Transverse colon (tissue), 4 donors: ENCODE data around the gene PITRM1. TPM values are rescaled to one million over a fixed set of nuclear protein-coding genes. Genes with fewer than 3 reads are reported as not detected.
A peak's percentile ranks its signal among the peaks of the same experiment; 100 is the strongest.

Experiments used
- DNase-seq: peaks from one replicate; pipeline ENCODE4 v3.0.0-alpha.2; 2019
- H3K27ac ChIP-seq, 4 donors: fragments of 200-600 bp; sonication (generic); 2 replicates each; pipeline ENCODE4 v1.5.1; 2016 to 2018; ENCODE audit warnings: inconsistent platforms in 4 of 4
- H3K27me3 ChIP-seq: fragments of 200-600 bp; sonication (generic); 2 replicates; pipeline ENCODE4 v1.5.1; 2017; ENCODE audit warnings: inconsistent platforms
- H3K36me3 ChIP-seq, 4 donors: fragments of 200-600 bp; sonication (generic); 2 replicates each; pipeline ENCODE4 v1.5.1; 2017 to 2019; ENCODE audit warnings: inconsistent platforms in 4 of 4
- H3K4me1 ChIP-seq, 4 donors: fragments of 200-600 bp; sonication (generic); 2 replicates each; pipeline ENCODE4 v1.5.1; 2017 to 2020; ENCODE audit warnings: inconsistent platforms in 4 of 4
- H3K4me3 ChIP-seq, 4 donors: fragments of 200-600 bp; sonication (generic); 1 replicate in 1 of 4; 2 replicates in 3 of 4; pipeline versions ENCODE4 v1.5.1 to v1.6.1; 2017 to 2019; ENCODE audit warnings: inconsistent platforms in 4 of 4
- H3K9me3 ChIP-seq, 2 donors: fragments of 200-600 bp; sonication (generic); 2 replicates each; pipeline ENCODE4 v1.5.1; 2017 to 2019; ENCODE audit warnings: inconsistent platforms in 2 of 2
- CTCF ChIP-seq, 5 experiments: fragments of 200-600 bp in 3 of 5; fragments of 450-650 bp in 2 of 5; sonication (generic) in 3 of 5; IDR thresholded peaks; 1 replicate in 2 of 5; 2 replicates in 3 of 5; pipeline ENCODE4 v1.5.1; 2016 to 2017; ENCODE audit warnings: antibody characterized with exemption in 5 of 5, inconsistent platforms in 3 of 5, mild to moderate bottlenecking in 2 of 5, moderate library complexity in 1 of 5
- EP300 ChIP-seq: sonication (generic); formaldehyde crosslinking; IDR thresholded peaks from one replicate; pipeline ENCODE4 v1.6.1; 2017; ENCODE audit warnings: antibody characterized with exemption, low read depth
- POLR2A ChIP-seq: fragments of 450-650 bp; IDR thresholded peaks from one replicate; pipeline ENCODE4 v1.6.1; 2016; ENCODE audit warnings: antibody characterized with exemption, mild to moderate bottlenecking, moderate library complexity
- POLR2AphosphoS5 ChIP-seq, 3 donors: sonication (generic); formaldehyde crosslinking; IDR thresholded peaks; one replicate each; pipeline ENCODE4 v1.6.1; 2016; ENCODE audit warnings: antibody characterized with exemption in 3 of 3
- WGBS, 2 donors: methylation state at CpG; one replicate each; pipeline ENCODE4 v1.1.5; 2018; ENCODE audit warnings: low coverage in 1 of 2; 5-methylcytosine and 5-hydroxymethylcytosine counted together
- in situ Hi-C, 4 donors: fragments of 200-750 bp; cut with MboI; loops; one replicate each; pipeline versions ENCODE4 v1.15.0 to v1.15.1; 2017; ENCODE audit warnings: low sequenced_read_pairs in 3 of 4, low pct_ligation_motif_present in 1 of 4, low pct_unique_long_range_greater_than_20kb in 1 of 4
- intact Hi-C: fragments of 100-400 bp; cut with DNase I; formaldehyde crosslinking; loops from one replicate; pipeline ENCODE4 v1.15.1; 2023; ENCODE audit warnings: low total_unique reads
- total RNA-seq, 4 donors: library from RNA; depleted of rRNA; stranded (reverse); fragments of >200 nt; gene quantifications; one replicate each; pipeline ENCODE4 v1.1.0, GENCODE V29; 2016

PITRM1 gene
- total RNA-seq, 4 donors from 2014 or later: 50.9 to 108 (median 67.6) TPM

GRCh38 chr10:3091921-3092320, 80.7 kb downstream of the PITRM1 start:
- Histone ChIP-seq H3K27me3 (no peaks in the 10 kb centered on the region), H3K4me1 (peaks cover 20 to 40% (median 26%) of the 10 kb centered on the region in 4 donors), H3K27ac (peak overlapping the region in 2 of 4 donors; percentile 33 to 43), H3K4me3 (no peak overlapping the region), H3K9me3 (no peaks in the 10 kb centered on the region), H3K36me3 (no peaks in the 10 kb centered on the region)
- WGBS, 2 donors: 80 to 93% methylated on average over 4 to 5 of the region's 5 CpGs
- intact Hi-C loops (no loop called here), in situ Hi-C loops (no loop called here)
- TF ChIP-seq POLR2A: no peak
- no peak for TF ChIP-seq POLR2AphosphoS5 (IDR thresholded peaks at IDR 0.05)
- no peak for TF ChIP-seq EP300
- no peak for TF ChIP-seq CTCF (IDR thresholded peaks at IDR 0.05)
- no peak for DNase-seq

GRCh38 chr10:3090914-3091787, 81.4 kb downstream of the PITRM1 start:
- DNase-seq: peak; percentile 54
- no peaks in the 10 kb centered on the region for H3K9me3 ChIP-seq
- H3K4me3 ChIP-seq: no peak overlapping the region
- H3K4me1 ChIP-seq: peaks cover 16 to 35% (median 22%) of the 10 kb centered on the region in 4 donors
- WGBS, 2 donors: 53 to 62% methylated on average over 10 to 17 of the region's 17 CpGs
- in situ Hi-C loops: no loop called here
- intact Hi-C loops: no loop called here
- peak overlapping the region; percentile 2 to 43 (median 34) for H3K27ac ChIP-seq
- H3K36me3 ChIP-seq: no peaks in the 10 kb centered on the region
- no peaks in the 10 kb centered on the region for H3K27me3 ChIP-seq
- no peak for TF ChIP-seq POLR2A
- TF ChIP-seq POLR2AphosphoS5 (IDR thresholded peaks at IDR 0.05): no peak
- no peak for TF ChIP-seq CTCF (IDR thresholded peaks at IDR 0.05)
- no peak for TF ChIP-seq EP300

GRCh38 chr10:3090388-3090787, 82.2 kb downstream of the PITRM1 start:
- WGBS, 2 donors: 80 to 94% methylated on average over 3 to 12 of the region's 12 CpGs
- peaks cover 10 to 27% (median 16%) of the 10 kb centered on the region in 4 donors for H3K4me1 ChIP-seq
- H3K9me3 ChIP-seq: no peaks in the 10 kb centered on the region
- intact Hi-C loops: no loop called here
- peak overlapping the region; percentile 2 to 43 (median 34) for H3K27ac ChIP-seq
- no peaks in the 10 kb centered on the region for H3K27me3 ChIP-seq
- in situ Hi-C loops: no loop called here
- TF ChIP-seq CTCF (IDR thresholded peaks at IDR 0.05) (no peak), POLR2AphosphoS5 (IDR thresholded peaks at IDR 0.05) (no peak), POLR2A (no peak), EP300 (no peak)
- no peak for DNase-seq
- no peak overlapping the region for H3K4me3 ChIP-seq
- no peaks in the 10 kb centered on the region for H3K36me3 ChIP-seq

Other genes with a start within 250 kb of the PITRM1 start
- 10 to 100 TPM; 53.9 to 93.9 (median 66.2) TPM for gene PFKP, start 105.2 kb downstream of the PITRM1 start, total RNA-seq